GM12878 (cell line): Measurements from ENCODE around the gene WNK1.

ENCODE experiments used
- CTCF ChIP-seq, 3 experiments: IDR thresholded peaks in 2 of 3; conservative IDR thresholded peaks in 1 of 3; 2 replicates each; pipeline ENCODE4 v1.5.1; 2011; ENCODE audit warnings: low read depth in 3 of 3, low read length in 3 of 3, mild to moderate bottlenecking in 3 of 3, control low read depth in 2 of 3, moderate library complexity in 2 of 3, inconsistent platforms in 1 of 3, mixed read lengths in 1 of 3; ENCODE audit not compliant: control insufficient read depth in 2 of 3, insufficient read depth in 1 of 3; ENCODE audit errors: extremely low read depth in 1 of 3
- EGR1 ChIP-seq, 2 experiments: IDR thresholded peaks; 1 replicate in 1 of 2; 2 replicates in 1 of 2; pipeline ENCODE4 v1.6.1; 2011 to 2012; ENCODE audit warnings: low read depth in 2 of 2, low read length in 2 of 2, borderline replicate concordance in 1 of 2, mild to moderate bottlenecking in 1 of 2, moderate library complexity in 1 of 2
- POLR2A ChIP-seq: IDR thresholded peaks from 2 replicates; pipeline ENCODE4 v1.6.1; 2011; ENCODE audit warnings: low read depth, mild to moderate bottlenecking, low read length
- POLR2AphosphoS5 ChIP-seq: IDR thresholded peaks from 2 replicates; pipeline ENCODE4 v1.6.1; 2011; ENCODE audit warnings: mild to moderate bottlenecking, low read length, inconsistent platforms
- TF ChIP-seq, protein P1 (sequence below): fragments of 450-650 bp; formaldehyde crosslinking; IDR thresholded peaks from 2 replicates; pipeline ENCODE4 v1.4.0; 2022; ENCODE audit warnings: mild to moderate bottlenecking, moderate library complexity

DNA sequence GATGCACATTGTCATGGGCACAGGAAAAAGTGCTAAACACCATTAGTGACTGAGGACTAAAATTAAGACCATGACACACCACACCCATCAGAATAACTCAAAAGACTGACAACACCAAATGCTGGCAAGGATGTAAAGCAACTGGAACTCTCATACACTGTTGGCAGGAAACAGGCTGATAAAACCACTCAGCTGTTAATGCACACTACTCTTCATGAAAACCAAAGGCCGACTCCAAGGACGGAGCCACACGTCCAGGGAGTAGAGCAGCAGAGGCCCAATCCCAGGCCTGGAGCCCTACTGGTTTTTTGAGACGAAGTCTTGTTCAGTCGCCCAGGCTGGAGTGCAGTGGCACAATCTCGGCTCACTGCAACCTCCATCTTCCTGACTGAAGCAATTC lies 190.7 kb downstream of the WNK1 start:
- no peak for TF ChIP-seq EGR1 (IDR thresholded peaks at IDR 0.05; ENCODE audit: borderline replicate concordance in 1 of 2, low read depth in 2 of 2, low read length in 2 of 2)
- TF ChIP-seq CTCF (IDR thresholded peaks at IDR 0.05 in 2 of 3, conservative IDR thresholded peaks at IDR 0.05 in 1 of 3; ENCODE audit: control insufficient read depth in 2 of 3, extremely low read depth in 1 of 3, insufficient read depth in 1 of 3, low read depth in 3 of 3, low read length in 3 of 3), result no peak
- no peak for TF ChIP-seq POLR2A
- TF ChIP-seq POLR2AphosphoS5, result no peak
- TF ChIP-seq, protein P1, sequence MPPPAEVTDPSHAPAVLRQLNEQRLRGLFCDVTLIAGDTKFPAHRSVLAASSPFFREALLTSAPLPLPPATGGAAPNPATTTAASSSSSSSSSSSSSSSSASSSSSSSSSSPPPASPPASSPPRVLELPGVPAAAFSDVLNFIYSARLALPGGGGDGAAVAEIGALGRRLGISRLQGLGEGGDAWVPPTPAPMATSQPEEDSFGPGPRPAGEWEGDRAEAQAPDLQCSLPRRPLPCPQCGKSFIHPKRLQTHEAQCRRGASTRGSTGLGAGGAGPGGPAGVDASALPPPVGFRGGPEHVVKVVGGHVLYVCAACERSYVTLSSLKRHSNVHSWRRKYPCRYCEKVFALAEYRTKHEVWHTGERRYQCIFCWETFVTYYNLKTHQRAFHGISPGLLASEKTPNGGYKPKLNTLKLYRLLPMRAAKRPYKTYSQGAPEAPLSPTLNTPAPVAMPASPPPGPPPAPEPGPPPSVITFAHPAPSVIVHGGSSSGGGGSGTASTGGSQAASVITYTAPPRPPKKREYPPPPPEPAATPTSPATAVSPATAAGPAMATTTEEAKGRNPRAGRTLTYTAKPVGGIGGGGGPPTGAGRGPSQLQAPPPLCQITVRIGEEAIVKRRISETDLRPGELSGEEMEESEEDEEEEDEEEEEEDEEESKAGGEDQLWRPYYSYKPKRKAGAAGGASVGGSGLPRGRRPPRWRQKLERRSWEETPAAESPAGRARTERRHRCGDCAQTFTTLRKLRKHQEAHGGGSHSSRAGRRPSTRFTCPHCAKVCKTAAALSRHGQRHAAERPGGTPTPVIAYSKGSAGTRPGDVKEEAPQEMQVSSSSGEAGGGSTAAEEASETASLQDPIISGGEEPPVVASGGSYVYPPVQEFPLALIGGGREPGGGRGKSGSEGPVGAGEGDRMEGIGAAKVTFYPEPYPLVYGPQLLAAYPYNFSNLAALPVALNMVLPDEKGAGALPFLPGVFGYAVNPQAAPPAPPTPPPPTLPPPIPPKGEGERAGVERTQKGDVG (CRISPR knock-in tag), result no peak
